Activated CD8-positive, alpha-beta T cell treated with anti-CD3 and anti-CD28 coated beads, Interleukin-2, amount 10 ng/mL, durations not matched to agents 7 days and 5 days (primary cell): Measurements from ENCODE around the gene PPP6R2. TPM values are rescaled to one million over a fixed set of nuclear protein-coding genes. Genes with fewer than 3 reads are reported as not detected.
"Not testable (repeated sequence)": the region's sequence is repeated elsewhere in the genome, so short reads cannot be mapped to it uniquely, and the experiment has no call there.

ENCODE experiments used
- ATAC-seq: fragments of 150-1000 bp; cut with Tn5 transposase; one replicate; pipeline ENCODE4 v1.10.0; 2021; ENCODE audit warnings: moderate library complexity
- CTCF ChIA-PET: fragments of 350-600 bp; sonication (Branson Sonifier 250); formaldehyde crosslinking; loops from one replicate; lab custom pipeline; 2021; ENCODE audit warnings: antibody characterized with exemption; lab: Charles Lee
- POLR2A ChIA-PET: fragments of 350-600 bp; sonication (Branson Sonifier 250); formaldehyde crosslinking; loops from one replicate; lab custom pipeline; 2021; ENCODE audit warnings: antibody characterized with exemption; lab: Charles Lee
- DNase-seq: peaks from one replicate; pipeline ENCODE4 v3.0.0-alpha.2; 2020
- H3K27ac Mint-ChIP-seq: one replicate; pipeline ENCODE4 v1.8.0; 2021; ENCODE audit warnings: mild to moderate bottlenecking, mixed read lengths
- H3K27me3 Mint-ChIP-seq: one replicate; pipeline ENCODE4 v1.8.0; 2021; ENCODE audit warnings: low read depth, mixed read lengths
- H3K36me3 Mint-ChIP-seq: one replicate; pipeline ENCODE4 v1.8.0; 2021; ENCODE audit warnings: low read depth, mixed read lengths
- H3K4me1 Mint-ChIP-seq: one replicate; pipeline ENCODE4 v1.8.0; 2021; ENCODE audit warnings: low read depth, mixed read lengths
- H3K4me3 Mint-ChIP-seq: one replicate; pipeline ENCODE4 v1.8.0; 2021; ENCODE audit warnings: mild to moderate bottlenecking, mixed read lengths
- H3K9me3 Mint-ChIP-seq: one replicate; pipeline ENCODE4 v1.8.0; 2022; ENCODE audit warnings: mixed read lengths; ENCODE audit not compliant: insufficient read depth
- total RNA-seq, 2 experiments: library from RNA; stranded (reverse); gene quantifications; one replicate each; pipeline ENCODE4 v1.2.3, GENCODE V29; 2021

Gene PPP6R2
- total RNA-seq, 2 experiments from 2014 or later: 62.1 to 64.9 TPM

DNA sequence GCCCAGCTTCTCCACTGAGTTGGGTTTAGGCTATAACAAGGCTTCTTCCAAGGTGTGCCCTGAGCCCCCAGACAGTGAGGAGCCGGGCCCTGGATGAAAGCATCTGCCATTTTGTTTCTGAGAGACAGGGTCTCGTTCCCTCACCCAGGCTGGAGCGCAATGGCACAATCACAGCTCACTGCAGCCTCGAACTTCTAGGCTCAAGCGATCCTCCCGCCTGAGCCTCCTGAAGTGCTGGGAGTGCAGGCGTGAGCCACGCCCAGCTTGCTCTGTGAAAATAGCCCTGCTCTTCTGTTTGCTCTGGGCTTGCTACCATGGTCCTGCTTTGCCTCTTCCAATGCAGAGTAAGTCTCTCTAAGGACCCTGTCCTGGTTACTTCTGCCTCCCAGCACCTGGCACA, 23.0 kb upstream of the PPP6R2 start:
- Mint-ChIP-seq H3K4me1 (peaks cover 6% of the 10 kb centered on the region), H3K4me3 (no peak overlapping the region), H3K27ac (no peak overlapping the region), H3K36me3 (no peaks in the 10 kb centered on the region), H3K27me3 (peaks cover 8% of the 10 kb centered on the region), H3K9me3 (no peaks in the 10 kb centered on the region)
- ATAC-seq (no peak), DNase-seq (no peak)
- POLR2A ChIA-PET: interaction anchor here (0.9 to 1.3 kb wide), 2 partner anchors 8 to 76 kb away, joined by 3 to 4 read pairs; partner anchors contain the start of gene TUBGCP6
- CTCF ChIA-PET: interaction anchor here (1.0 to 1.5 kb wide), 3 partner anchors 22 to 69 kb away, joined by 3 to 4 read pairs (median 4); partner anchors contain the start of gene HDAC10

DNA sequence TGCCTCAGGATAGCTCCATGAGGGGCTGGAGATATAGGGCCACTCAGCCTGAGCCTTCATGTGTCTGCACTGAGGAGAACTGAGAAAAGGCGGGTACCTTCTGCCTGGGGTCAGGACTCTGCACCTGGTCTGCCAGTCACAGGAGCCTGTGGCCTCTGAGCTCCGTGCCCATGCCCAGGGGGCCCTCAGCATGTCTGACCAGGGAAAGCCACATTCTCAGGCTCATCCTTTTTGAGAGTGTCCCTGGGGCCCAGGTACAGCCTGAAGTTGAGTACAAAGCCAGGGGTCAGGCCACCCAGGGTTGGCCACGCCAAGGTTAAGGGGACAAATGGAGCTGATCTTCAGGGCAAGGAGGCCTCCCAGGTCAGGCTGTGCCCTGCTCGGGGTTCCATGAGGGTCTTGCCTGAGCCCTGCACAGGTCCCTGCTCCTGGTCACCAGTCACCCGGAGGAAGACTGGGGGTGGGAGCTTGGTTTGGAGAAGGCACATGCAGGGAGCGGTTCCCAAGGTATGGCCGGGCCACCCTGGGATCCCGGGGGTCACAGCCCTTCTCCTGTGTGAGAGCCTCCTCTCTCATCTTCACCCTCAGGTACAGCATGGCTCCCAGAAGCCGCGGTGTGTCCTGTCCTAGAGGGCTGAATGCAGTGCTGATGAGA, 22.3 kb upstream of the PPP6R2 start:
- ChIA-PET POLR2A (no interaction called here), CTCF (interaction anchor here (1.0 to 1.5 kb wide), 3 partner anchors 21 to 69 kb away, joined by 3 to 4 read pairs (median 4); partner anchors contain the start of gene HDAC10)
- ATAC-seq (no peak), DNase-seq (no peak)
- Mint-ChIP-seq H3K4me3 (no peak overlapping the region), H3K9me3 (no peaks in the 10 kb centered on the region), H3K36me3 (no peaks in the 10 kb centered on the region), H3K27ac (no peak overlapping the region), H3K4me1 (peaks cover 3% of the 10 kb centered on the region), H3K27me3 (peaks cover 9% of the 10 kb centered on the region)

DNA sequence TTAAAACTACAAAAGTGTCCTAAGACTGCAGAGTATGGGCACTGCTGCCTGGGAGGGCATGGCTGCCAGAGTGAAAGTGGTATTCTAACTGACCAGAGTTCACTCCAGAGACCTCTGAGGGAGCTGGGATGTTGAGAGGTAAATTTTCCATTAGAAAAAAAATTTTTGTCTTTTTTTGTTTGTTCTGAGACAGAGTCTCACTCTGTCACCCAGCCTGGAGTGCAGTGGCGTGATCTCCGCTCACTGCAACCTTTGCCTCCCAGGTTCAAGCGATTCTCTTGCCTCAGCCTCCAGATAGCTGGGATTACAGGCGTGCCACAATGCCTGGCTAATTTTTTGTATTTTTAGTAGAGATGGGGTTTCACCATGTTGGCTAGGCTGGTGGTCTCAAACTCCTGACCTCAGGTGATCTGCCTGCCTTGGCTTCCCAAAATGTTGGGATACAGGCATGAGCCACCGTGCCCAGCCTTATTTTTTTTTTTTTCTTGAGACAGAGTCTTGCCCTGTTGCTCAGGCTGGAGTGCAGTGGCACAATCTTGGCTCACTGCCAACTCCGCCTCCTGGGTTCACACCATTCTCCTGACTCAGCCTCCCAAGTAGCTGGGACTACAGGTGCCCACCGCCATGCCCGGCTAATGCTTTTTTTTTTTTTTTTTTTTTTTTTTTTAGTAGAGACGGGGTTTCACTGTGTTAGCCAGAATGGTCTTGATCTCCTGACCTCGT, 20.6 kb upstream of the PPP6R2 start:
- H3K4me3 Mint-ChIP-seq, H3K27ac Mint-ChIP-seq, CTCF ChIA-PET, H3K9me3 Mint-ChIP-seq, H3K36me3 Mint-ChIP-seq, ATAC-seq, DNase-seq: not testable (repeated sequence)
- Mint-ChIP-seq H3K27me3 (peaks cover 16% of the 10 kb centered on the region), H3K4me1 (peaks cover 11% of the 10 kb centered on the region)
- POLR2A ChIA-PET: interaction anchor here (0.9 to 1.5 kb wide), 3 partner anchors 8 to 72 kb away, joined by 3 to 7 read pairs (median 6); no protein-coding TSS in a partner anchor

DNA sequence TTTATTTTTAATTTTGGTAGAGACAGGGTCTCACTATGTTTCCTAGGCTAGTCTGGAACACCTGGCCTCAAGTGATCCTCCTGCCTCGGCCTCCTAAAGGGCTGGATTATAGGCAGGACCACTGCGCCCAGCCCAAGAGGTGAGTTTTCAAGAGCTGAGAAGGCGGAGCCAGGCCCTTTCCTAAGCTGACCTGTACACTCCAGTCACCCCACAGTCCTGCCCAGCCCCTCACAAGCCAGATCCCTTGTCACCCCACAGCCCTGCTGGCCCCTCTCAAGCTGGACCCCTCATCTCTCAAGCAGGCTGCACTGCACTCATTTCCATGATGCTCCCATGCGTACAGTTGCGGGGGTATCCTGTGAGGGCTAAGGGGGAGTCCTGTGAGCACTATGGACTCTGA, 19.2 kb upstream of the PPP6R2 start:
- H3K9me3 Mint-ChIP-seq: no peaks in the 10 kb centered on the region
- H3K27me3 Mint-ChIP-seq: peaks cover 16% of the 10 kb centered on the region
- H3K27ac Mint-ChIP-seq: no peak overlapping the region
- ATAC-seq (no peak), DNase-seq (no peak)
- CTCF ChIA-PET: interaction anchor here (0.7 to 1.9 kb wide), 2 partner anchors 17 to 213 kb away, joined by 3 to 5 read pairs; partner anchors contain the start of gene PLXNB2
- peaks cover 13% of the 10 kb centered on the region for H3K4me1 Mint-ChIP-seq
- H3K4me3 Mint-ChIP-seq: no peak overlapping the region
- POLR2A ChIA-PET: interaction anchor here (0.9 to 1.5 kb wide), 2 partner anchors 9 to 18 kb away, joined by 6 to 7 read pairs; no protein-coding TSS in a partner anchor
- no peaks in the 10 kb centered on the region for H3K36me3 Mint-ChIP-seq

DNA sequence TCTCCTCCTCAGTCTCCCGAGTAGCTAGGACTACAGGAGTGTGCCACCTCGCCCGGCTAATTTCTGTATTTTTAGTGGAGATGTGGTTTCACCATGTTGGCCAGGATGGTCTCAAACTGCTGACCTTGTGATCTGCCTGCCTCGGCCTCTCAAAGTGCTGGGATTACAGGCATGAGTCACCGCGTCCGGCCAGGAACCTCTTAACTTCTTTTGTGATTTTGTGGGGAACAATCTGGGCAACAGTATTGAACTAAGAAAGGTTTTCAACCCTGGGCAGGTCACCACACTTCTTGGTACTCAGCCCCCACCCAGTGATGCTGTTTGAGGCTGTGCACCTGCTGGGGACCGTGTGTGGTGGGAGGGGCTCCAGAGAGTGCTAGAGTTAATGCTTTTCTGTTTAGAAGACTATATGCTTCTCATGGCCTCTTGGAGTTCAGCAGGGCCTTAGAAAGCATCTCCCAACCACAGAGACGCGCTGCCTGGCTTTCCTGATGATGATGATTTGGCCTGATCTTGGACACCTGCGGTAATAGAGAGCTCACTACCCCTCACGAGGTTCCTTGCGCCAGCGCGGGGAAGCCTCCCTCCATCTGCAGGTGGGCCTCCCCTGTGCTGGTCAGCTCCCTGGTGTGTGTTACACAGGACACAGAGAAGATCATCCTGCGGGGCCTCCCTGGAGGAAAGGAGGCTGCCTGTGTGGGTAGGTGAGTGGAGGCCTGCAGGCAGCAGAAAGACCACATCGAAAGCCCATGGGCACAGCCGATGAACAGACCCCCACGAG, 17.5 kb upstream of the PPP6R2 start:
- Mint-ChIP-seq H3K27ac (no peak overlapping the region), H3K9me3 (no peaks in the 10 kb centered on the region), H3K27me3 (peaks cover 19% of the 10 kb centered on the region), H3K4me3 (peak overlapping the region; percentile 78), H3K4me1 (peaks cover 15% of the 10 kb centered on the region), H3K36me3 (no peaks in the 10 kb centered on the region)
- ChIA-PET CTCF (interaction anchor here (0.8 to 4.4 kb wide), 5 partner anchors 11 to 57 kb away, joined by 3 to 33 read pairs (median 6); no protein-coding TSS in a partner anchor), POLR2A (interaction anchor here (1.8 kb wide), 1 partner anchor 11 kb away, joined by 4 read pairs; no protein-coding TSS in a partner anchor)
- no peak for ATAC-seq
- DNase-seq: no peak

DNA sequence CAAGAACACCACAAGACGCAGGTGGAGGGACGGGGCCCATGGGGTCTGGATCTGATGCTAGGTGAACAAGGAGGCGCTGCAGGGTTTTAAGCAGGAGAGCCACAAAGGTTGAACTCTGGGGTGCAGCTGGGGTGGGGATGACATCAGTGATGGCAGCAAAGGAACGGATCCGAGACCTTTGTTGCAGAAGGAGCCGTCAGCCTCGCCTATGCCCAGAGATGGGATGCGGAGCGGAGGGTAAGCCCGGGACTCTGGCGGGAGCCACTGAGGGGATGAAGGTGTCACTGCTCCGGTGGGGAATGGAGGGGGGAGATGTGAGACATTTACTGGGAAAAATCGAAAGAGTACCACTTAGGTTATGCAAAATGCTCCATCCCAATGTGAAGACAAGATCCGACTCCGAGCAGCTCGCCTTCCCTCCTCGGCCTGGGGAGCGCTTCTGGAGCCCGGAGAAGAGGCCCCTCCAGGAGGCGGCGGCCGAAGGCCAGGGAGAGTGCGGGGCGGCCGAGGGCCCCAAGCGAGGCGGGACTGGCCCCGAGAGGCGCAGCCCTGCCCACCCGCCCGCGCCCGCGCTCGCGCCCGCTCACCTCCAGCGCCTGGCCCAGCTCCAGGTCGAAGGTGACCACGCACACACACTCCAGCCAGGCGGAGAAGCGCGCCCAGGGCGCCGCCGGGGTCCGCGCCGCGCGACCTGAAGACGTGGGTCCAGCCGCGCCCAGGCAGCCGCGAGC, 16.7 kb upstream of the PPP6R2 start:
- H3K27ac Mint-ChIP-seq: no peak overlapping the region
- H3K4me1 Mint-ChIP-seq: peaks cover 15% of the 10 kb centered on the region
- ATAC-seq (no peak), DNase-seq (no peak)
- H3K4me3 Mint-ChIP-seq: peak overlapping the region; percentile 78
- no peaks in the 10 kb centered on the region for H3K36me3 Mint-ChIP-seq
- H3K9me3 Mint-ChIP-seq: no peaks in the 10 kb centered on the region
- peaks cover 26% of the 10 kb centered on the region for H3K27me3 Mint-ChIP-seq
- CTCF ChIA-PET: interaction anchor here (0.6 to 4.4 kb wide), 9 partner anchors 12 to 294 kb away, joined by 3 to 35 read pairs (median 7); partner anchors contain the start of gene HDAC10
- POLR2A ChIA-PET: interaction anchor here (1.8 kb wide), 1 partner anchor 12 kb away, joined by 4 read pairs; no protein-coding TSS in a partner anchor

DNA sequence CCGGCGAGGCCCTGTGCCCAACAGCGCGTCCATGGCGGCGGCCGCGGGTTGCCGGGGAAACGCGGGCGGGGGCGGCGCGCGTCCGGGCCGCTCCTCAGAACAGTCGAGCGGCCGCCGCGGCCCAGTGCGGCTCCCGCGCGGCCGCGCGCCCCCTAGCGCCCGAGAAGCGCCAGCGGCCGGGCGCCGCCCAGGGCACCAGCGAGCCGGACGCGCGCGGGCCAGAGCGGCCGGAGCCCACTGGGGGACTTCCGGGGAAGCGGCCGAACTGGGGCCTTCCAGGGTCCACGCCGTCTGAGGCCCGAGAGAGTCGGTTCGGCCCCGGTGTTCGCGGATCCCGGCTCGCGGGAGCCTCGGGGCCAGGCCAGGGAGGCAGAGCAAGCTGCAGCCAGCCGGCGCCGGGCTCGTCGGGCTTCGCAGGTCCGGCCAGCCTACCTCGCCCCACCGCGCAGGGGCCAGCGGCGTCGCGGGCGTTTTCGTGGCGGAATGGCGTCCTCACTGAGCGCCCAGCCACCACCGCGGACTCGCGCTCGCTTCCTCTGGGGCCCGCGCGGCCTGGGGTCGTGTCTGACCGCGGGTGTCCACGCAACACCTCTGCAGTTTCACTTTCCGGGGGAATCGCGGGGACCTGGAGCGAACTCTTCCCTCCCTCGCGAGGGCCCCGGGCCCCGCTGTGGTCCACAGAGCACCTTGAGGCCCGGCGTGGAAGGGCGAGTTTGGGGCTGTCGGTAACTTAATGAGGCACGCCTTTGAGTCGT, 16.0 kb upstream of the PPP6R2 start, which contains the start of gene DENND6B:
Gene DENND6B (minus strand): TSS at position 57 of the 755 bp plus-strand sequence. CDS start 24 bp downstream, at position 33.
- H3K36me3 Mint-ChIP-seq: no peaks in the 10 kb centered on the region
- peak within 1 kb of the TSS; percentile 87 for H3K27ac Mint-ChIP-seq
- ChIA-PET POLR2A (interaction anchor here (0.6 to 1.6 kb wide), 3 partner anchors 7 to 33 kb away, joined by 3 to 5 read pairs (median 4); no protein-coding TSS in a partner anchor), CTCF (interaction anchor here (0.6 to 4.4 kb wide), 14 partner anchors 10 to 293 kb away, joined by 3 to 35 read pairs (median 5); partner anchors contain the start of gene HDAC10)
- DNase-seq (peak; percentile 73), ATAC-seq (peak; percentile 97)
- H3K4me1 Mint-ChIP-seq: peaks cover 15% of the 10 kb centered on the region
- H3K4me3 Mint-ChIP-seq: peak within 1 kb of the TSS; percentile 78
- peaks cover 26% of the 10 kb centered on the region for H3K27me3 Mint-ChIP-seq
- no peaks in the 10 kb centered on the region for H3K9me3 Mint-ChIP-seq

DNA sequence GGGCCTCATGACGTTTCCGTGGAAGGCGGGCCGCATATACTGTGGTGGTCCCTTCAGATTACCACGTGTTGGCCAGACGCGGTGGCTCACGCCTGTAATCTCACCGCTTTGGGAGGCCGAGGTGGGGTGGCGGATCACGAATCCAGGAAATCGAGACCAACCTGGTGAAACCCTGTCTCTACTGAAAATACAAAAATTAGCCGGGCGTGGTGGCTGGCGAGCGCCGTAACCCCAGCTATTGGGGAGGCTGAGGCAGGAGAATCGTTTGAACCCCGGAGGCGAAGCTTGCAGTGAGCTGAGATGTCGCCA, 15.5 kb upstream of the PPP6R2 start:
- ATAC-seq: no peak
- peak overlapping the region; percentile 77 for H3K4me3 Mint-ChIP-seq
- no peaks in the 10 kb centered on the region for H3K9me3 Mint-ChIP-seq
- H3K4me1 Mint-ChIP-seq: peaks cover 15% of the 10 kb centered on the region
- DNase-seq: no peak
- H3K27me3 Mint-ChIP-seq: peaks cover 26% of the 10 kb centered on the region
- no peaks in the 10 kb centered on the region for H3K36me3 Mint-ChIP-seq
- H3K27ac Mint-ChIP-seq: peak overlapping the region; percentile 87
- POLR2A ChIA-PET: interaction anchor here (0.6 to 1.6 kb wide), 3 partner anchors 8 to 34 kb away, joined by 3 to 5 read pairs (median 4); no protein-coding TSS in a partner anchor
- CTCF ChIA-PET: interaction anchor here (0.6 to 4.4 kb wide), 16 partner anchors 10 to 293 kb away, joined by 3 to 35 read pairs (median 4); partner anchors contain the start of genes HDAC10 and TUBGCP6

DNA sequence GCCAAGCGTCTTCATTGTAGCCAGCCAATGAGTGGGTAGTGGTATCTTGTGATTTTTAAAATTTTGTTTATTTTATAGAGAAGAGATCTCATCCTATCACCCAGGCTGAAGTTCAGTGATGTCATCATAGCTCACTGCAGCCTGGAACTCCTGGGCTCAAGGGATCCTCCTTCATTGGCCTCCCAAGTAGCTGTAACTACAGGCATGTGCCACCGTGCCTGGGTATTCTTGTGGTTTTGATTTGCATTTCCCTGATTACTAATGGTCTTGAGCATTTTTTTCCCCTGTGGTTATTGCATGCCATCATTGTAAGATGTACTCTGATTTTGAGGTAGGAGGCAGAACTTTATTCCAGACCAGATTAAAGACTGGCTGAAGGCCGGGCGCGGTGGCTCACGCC, 13.9 kb upstream of the PPP6R2 start:
- peaks cover 15% of the 10 kb centered on the region for H3K4me1 Mint-ChIP-seq
- H3K36me3 Mint-ChIP-seq: no peaks in the 10 kb centered on the region
- POLR2A ChIA-PET: no interaction called here
- no peak for DNase-seq
- no peaks in the 10 kb centered on the region for H3K9me3 Mint-ChIP-seq
- ATAC-seq: no peak
- H3K27ac Mint-ChIP-seq: no peak overlapping the region
- CTCF ChIA-PET: interaction anchor here (0.8 to 4.4 kb wide), 10 partner anchors 12 to 290 kb away, joined by 3 to 35 read pairs (median 4); partner anchors contain the start of gene HDAC10
- peaks cover 23% of the 10 kb centered on the region for H3K27me3 Mint-ChIP-seq
- no peak overlapping the region for H3K4me3 Mint-ChIP-seq

DNA sequence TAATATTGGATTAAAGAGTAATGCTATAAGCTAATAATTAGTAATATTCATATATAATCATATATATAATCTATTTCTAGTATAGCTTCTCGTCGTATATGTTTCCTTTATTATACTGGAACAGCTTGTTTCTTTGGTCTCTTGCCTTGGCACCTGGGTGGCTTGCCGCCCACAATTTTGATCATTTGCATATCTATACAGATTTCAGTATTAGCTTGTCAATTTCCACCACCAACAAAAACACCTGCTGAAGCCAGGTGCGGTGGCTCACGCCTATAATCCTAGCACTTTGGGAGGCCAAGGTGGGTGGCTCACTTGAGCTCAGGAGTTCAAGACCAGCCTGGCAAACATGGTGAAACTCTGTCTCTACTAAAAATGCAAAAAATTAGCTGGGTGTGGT, 8.7 kb upstream of the PPP6R2 start:
- H3K4me1 Mint-ChIP-seq: not testable (repeated sequence)

More for the DNA sequence above, 8.7 kb upstream of the PPP6R2 start:
- DNase-seq, CTCF ChIA-PET, H3K27ac Mint-ChIP-seq, POLR2A ChIA-PET, H3K4me3 Mint-ChIP-seq, H3K9me3 Mint-ChIP-seq, H3K27me3 Mint-ChIP-seq, H3K36me3 Mint-ChIP-seq, ATAC-seq: not testable (repeated sequence)
